Suprapubic skin (tissue), 4 donors: ENCODE results near the gene MOCS1. TPM values are rescaled to one million over a fixed set of nuclear protein-coding genes. Genes with fewer than 3 reads are reported as not detected.

Experiments used
- DNase-seq, 2 donors: peaks; one replicate each; pipeline ENCODE4 v3.0.0-alpha.2; 2019; ENCODE audit warnings: low spot score in 2 of 2
- H3K27ac ChIP-seq: fragments of 200-600 bp; sonication (generic); one replicate; pipeline ENCODE4 v1.5.1; 2019
- H3K27me3 ChIP-seq: fragments of 200-600 bp; sonication (generic); one replicate; pipeline ENCODE4 v1.5.1; 2019
- H3K36me3 ChIP-seq: fragments of 200-600 bp; sonication (generic); one replicate; pipeline ENCODE4 v1.5.1; 2019
- H3K4me1 ChIP-seq: fragments of 200-600 bp; sonication (generic); one replicate; pipeline ENCODE4 v1.5.1; 2019
- H3K4me3 ChIP-seq: fragments of 200-600 bp; sonication (generic); one replicate; pipeline ENCODE4 v1.5.1; 2019; ENCODE audit warnings: mild to moderate bottlenecking
- H3K9me3 ChIP-seq: fragments of 200-600 bp; sonication (generic); one replicate; pipeline ENCODE4 v1.5.1; 2019
- EP300 ChIP-seq: sonication (generic); formaldehyde crosslinking; IDR thresholded peaks from one replicate; pipeline ENCODE4 v1.6.1; 2017; ENCODE audit warnings: antibody characterized with exemption
- POLR2A ChIP-seq, 2 donors: fragments of 450-650 bp; IDR thresholded peaks; one replicate each; pipeline ENCODE4 v1.6.1; 2017; ENCODE audit warnings: antibody characterized with exemption in 2 of 2, mild to moderate bottlenecking in 2 of 2, moderate library complexity in 2 of 2
- POLR2AphosphoS5 ChIP-seq, 3 donors: sonication (generic); formaldehyde crosslinking; IDR thresholded peaks; one replicate each; pipeline ENCODE4 v1.6.1; 2017; ENCODE audit warnings: antibody characterized with exemption in 3 of 3
- WGBS: methylation state at CpG from one replicate; pipeline ENCODE4 v1.1.5; 2018; 5-methylcytosine and 5-hydroxymethylcytosine counted together
- total RNA-seq, 4 donors: library from RNA; depleted of rRNA; stranded (reverse); fragments of >200 nt; gene quantifications; one replicate each; pipeline ENCODE4 v1.1.0, GENCODE V29; 2016
- TF ChIP-seq, protein P1 (sequence below), 2 donors: fragments of 200-600 bp in 1 of 2; fragments of 450-650 bp in 1 of 2; sonication (generic) in 1 of 2; IDR thresholded peaks; one replicate each; pipeline ENCODE4 v1.5.1; 2016 to 2019; ENCODE audit warnings: antibody characterized with exemption in 2 of 2, mild to moderate bottlenecking in 1 of 2, moderate library complexity in 1 of 2

MOCS1 gene
- 10 to 100 TPM in 2 of 4 donors, 1 to 10 TPM in 2; 4.2 to 13.8 (median 10.2) TPM for total RNA-seq

DNA sequence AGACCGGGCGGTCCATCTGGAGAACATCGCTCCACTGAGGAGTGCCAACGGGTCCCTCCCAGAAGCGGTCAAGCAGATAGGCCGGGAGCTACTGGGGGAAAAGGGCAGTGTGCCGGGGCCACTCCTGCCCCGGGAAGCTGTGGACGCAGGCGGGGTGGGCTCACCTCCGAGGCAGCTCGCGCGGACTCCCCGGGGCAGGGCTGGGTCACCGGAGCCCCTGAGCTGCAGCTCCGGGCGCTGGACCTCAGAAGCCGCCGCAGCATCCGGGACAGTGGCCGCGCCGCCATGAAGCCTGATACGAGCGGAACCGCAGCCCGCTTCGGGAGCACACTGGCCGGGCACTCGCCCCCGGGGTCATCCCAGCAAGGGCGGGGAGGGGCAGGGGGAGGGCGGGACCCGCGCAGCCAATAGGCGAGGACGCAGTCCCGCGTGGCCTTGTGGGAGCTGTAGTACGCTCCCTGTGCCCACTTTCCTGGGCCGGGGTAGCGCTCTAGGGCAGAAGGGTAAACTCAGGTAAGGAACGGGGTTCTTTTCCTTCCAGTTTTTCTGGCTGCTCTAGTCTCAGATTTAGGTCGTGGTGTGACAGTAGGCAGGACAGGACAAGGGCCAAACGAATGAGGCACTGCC lies at the start of gene MOCS1:
Gene MOCS1 (minus strand): TSS at position 332 of the 627 bp plus-strand sequence. CDS start 45 bp downstream, at position 287.
- no peaks in the 10 kb centered on the region for H3K27me3 ChIP-seq
- no peaks in the 10 kb centered on the region for H3K9me3 ChIP-seq
- DNase-seq = peak; percentile 88 to 90
- TF ChIP-seq, protein P1, sequence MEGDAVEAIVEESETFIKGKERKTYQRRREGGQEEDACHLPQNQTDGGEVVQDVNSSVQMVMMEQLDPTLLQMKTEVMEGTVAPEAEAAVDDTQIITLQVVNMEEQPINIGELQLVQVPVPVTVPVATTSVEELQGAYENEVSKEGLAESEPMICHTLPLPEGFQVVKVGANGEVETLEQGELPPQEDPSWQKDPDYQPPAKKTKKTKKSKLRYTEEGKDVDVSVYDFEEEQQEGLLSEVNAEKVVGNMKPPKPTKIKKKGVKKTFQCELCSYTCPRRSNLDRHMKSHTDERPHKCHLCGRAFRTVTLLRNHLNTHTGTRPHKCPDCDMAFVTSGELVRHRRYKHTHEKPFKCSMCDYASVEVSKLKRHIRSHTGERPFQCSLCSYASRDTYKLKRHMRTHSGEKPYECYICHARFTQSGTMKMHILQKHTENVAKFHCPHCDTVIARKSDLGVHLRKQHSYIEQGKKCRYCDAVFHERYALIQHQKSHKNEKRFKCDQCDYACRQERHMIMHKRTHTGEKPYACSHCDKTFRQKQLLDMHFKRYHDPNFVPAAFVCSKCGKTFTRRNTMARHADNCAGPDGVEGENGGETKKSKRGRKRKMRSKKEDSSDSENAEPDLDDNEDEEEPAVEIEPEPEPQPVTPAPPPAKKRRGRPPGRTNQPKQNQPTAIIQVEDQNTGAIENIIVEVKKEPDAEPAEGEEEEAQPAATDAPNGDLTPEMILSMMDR (IDR thresholded peaks at IDR 0.05) = no peak
- no peak for TF ChIP-seq POLR2A (IDR thresholded peaks at IDR 0.05)
- TF ChIP-seq EP300 = no peak
- no peak for TF ChIP-seq POLR2AphosphoS5 (IDR thresholded peaks at IDR 0.05)
- H3K4me3 ChIP-seq = peak within 1 kb of the TSS; percentile 73
- WGBS = 10% methylated on average over 10 of the region's 46 CpGs
- H3K27ac ChIP-seq = peak within 1 kb of the TSS; percentile 81
- peaks cover 24% of the 10 kb centered on the region for H3K4me1 ChIP-seq
- no peaks in the 10 kb centered on the region for H3K36me3 ChIP-seq

GRCh38 chr6:39984051-39984450 lies 49.8 kb upstream of the MOCS1 start:
- Histone ChIP-seq H3K9me3 (no peaks in the 10 kb centered on the region), H3K27ac (no peak overlapping the region), H3K36me3 (no peaks in the 10 kb centered on the region), H3K4me1 (peaks cover 7% of the 10 kb centered on the region), H3K27me3 (no peaks in the 10 kb centered on the region), H3K4me3 (no peak overlapping the region)
- no peak for DNase-seq
- no peak for TF ChIP-seq POLR2A (IDR thresholded peaks at IDR 0.05)
- no peak for TF ChIP-seq POLR2AphosphoS5 (IDR thresholded peaks at IDR 0.05)
- TF ChIP-seq, protein P1 (IDR thresholded peaks at IDR 0.05) = no peak
- no peak for TF ChIP-seq EP300

DNA sequence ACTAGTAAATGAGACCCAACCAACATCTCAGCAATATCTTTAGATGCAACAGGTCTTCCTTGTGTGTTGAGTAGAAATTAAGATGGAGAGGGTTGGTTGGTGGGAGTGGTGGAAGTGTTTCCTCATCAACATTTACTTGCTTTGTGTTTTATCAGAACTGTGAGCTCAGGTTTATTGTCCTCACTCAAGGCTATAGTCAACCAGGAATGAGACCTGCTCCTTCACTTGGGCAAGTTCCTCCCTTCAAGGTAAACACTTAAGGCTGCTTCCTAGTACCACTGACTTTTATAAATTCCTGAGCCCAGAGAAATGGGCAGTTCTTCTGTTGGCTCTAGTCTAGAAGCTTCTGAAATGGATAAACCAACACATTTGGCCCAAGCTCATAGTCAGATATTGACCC lies 48.9 kb upstream of the MOCS1 start:
- TF ChIP-seq POLR2AphosphoS5 (IDR thresholded peaks at IDR 0.05) (no peak), POLR2A (IDR thresholded peaks at IDR 0.05) (no peak)
- TF ChIP-seq, protein P1 (IDR thresholded peaks at IDR 0.05) = no peak
- DNase-seq = no peak
- Histone ChIP-seq H3K36me3 (no peaks in the 10 kb centered on the region), H3K27me3 (no peaks in the 10 kb centered on the region), H3K27ac (no peak overlapping the region), H3K4me1 (peaks cover 11% of the 10 kb centered on the region), H3K9me3 (no peaks in the 10 kb centered on the region), H3K4me3 (no peak overlapping the region)

GRCh38 chr6:39982720-39983119 lies 48.5 kb upstream of the MOCS1 start:
- Histone ChIP-seq H3K4me1 (peaks cover 11% of the 10 kb centered on the region), H3K27ac (no peak overlapping the region), H3K9me3 (no peaks in the 10 kb centered on the region)

GRCh38 chr6:39980839-39981580 lies 46.7 kb upstream of the MOCS1 start:
- H3K4me1 ChIP-seq = peaks cover 11% of the 10 kb centered on the region
- no peak for TF ChIP-seq POLR2AphosphoS5 (IDR thresholded peaks at IDR 0.05)
- TF ChIP-seq, protein P1 (IDR thresholded peaks at IDR 0.05) = peak in 1 of 2 donors; percentile 29
- peak overlapping the region; percentile 14 for H3K27ac ChIP-seq
- H3K9me3 ChIP-seq = no peaks in the 10 kb centered on the region
- H3K4me3 ChIP-seq = no peak overlapping the region
- no peaks in the 10 kb centered on the region for H3K36me3 ChIP-seq
- H3K27me3 ChIP-seq = no peaks in the 10 kb centered on the region
- DNase-seq = no peak
- 45% methylated on average over 3 of the region's 3 CpGs for WGBS

More at GRCh38 chr6:39982720-39983119, 48.5 kb upstream of the MOCS1 start:
- DNase-seq = no peak
- no peaks in the 10 kb centered on the region for H3K27me3 ChIP-seq
- TF ChIP-seq, protein P1 (IDR thresholded peaks at IDR 0.05) = no peak
- no peak for TF ChIP-seq POLR2A (IDR thresholded peaks at IDR 0.05)
- TF ChIP-seq EP300 = no peak
- no peak for TF ChIP-seq POLR2AphosphoS5 (IDR thresholded peaks at IDR 0.05)
- H3K36me3 ChIP-seq = no peaks in the 10 kb centered on the region
- H3K4me3 ChIP-seq = no peak overlapping the region
